HepG2 (cell line): ENCODE results near the gene ENO1. TPM values are rescaled to one million over a fixed set of nuclear protein-coding genes. Genes with fewer than 3 reads are reported as not detected.

Experiments used
- CREM ChIP-seq, 2 experiments: sonication (generic) in 1 of 2; formaldehyde crosslinking in 1 of 2; IDR thresholded peaks; 2 replicates each; pipeline versions ENCODE4 v1.4.0 to v1.6.1; 2016 to 2020; ENCODE audit warnings: antibody characterized with exemption in 1 of 2, mild to moderate bottlenecking in 1 of 2, missing genetic modification reagents in 1 of 2
- MEF2D ChIP-seq: sonication (generic); formaldehyde crosslinking; IDR thresholded peaks from 2 replicates; pipeline ENCODE4 v1.5.1; 2020; ENCODE audit warnings: mild to moderate bottlenecking, missing genetic modification reagents
- PRPF4 ChIP-seq: fragments of 200-400 bp; formaldehyde crosslinking; IDR thresholded peaks from 2 replicates; pipeline ENCODE4 v1.6.1; 2016; ENCODE audit warnings: low read length, low read depth; ENCODE audit not compliant: poor library complexity, severe bottlenecking
- SSRP1 ChIP-seq: IDR thresholded peaks from 2 replicates; pipeline ENCODE4 v1.6.1; 2016; ENCODE audit warnings: control low read depth
- ZEB1 ChIP-seq: IDR thresholded peaks from 2 replicates; pipeline ENCODE4 v1.6.1; 2012; ENCODE audit warnings: mild to moderate bottlenecking, low read depth, inconsistent platforms; ENCODE audit not compliant: insufficient replicate concordance
- ZNF136 ChIP-seq: sonication (generic); formaldehyde crosslinking; IDR thresholded peaks from 2 replicates; pipeline ENCODE4 v1.8.1; 2022; ENCODE audit warnings: low read depth, mild to moderate bottlenecking, moderate library complexity, missing genetic modification reagents
- ZNF263 ChIP-seq: sonication (generic); formaldehyde crosslinking; IDR thresholded peaks from 2 replicates; pipeline ENCODE4 v1.4.0; 2020; ENCODE audit warnings: missing genetic modification reagents
- ZNF446 ChIP-seq: sonication (generic); formaldehyde crosslinking; IDR thresholded peaks from 2 replicates; pipeline ENCODE4 v1.5.0; 2020; ENCODE audit warnings: mild to moderate bottlenecking, missing genetic modification reagents
- ZNF737 ChIP-seq: sonication (generic); formaldehyde crosslinking; IDR thresholded peaks from 2 replicates; pipeline ENCODE4 v1.5.0; 2020; ENCODE audit warnings: missing genetic modification reagents, mild to moderate bottlenecking, borderline replicate concordance
- ZNF790 ChIP-seq: sonication (generic); formaldehyde crosslinking; IDR thresholded peaks from 2 replicates; pipeline ENCODE4 v1.8.0; 2022; ENCODE audit warnings: missing genetic modification reagents, mild to moderate bottlenecking, borderline replicate concordance
- polyA plus RNA-seq, 8 experiments: library from polyadenylated mRNA; depleted of rRNA in 3 of 8; stranded (reverse) in 7 of 8; unstranded in 1 of 8; fragments of >200 nt; fragmentation: Illumina TruSeq in 4 of 8; extraction: Trizol in 4 of 8; gene quantifications; 2 replicates each; pipeline versions ENCODE4 v1.2.1 to v1.2.3, GENCODE V29; 2011 to 2016; ENCODE audit warnings: low read depth in 4 of 8, missing spikeins in 1 of 8, mixed read lengths in 1 of 8; ENCODE audit not compliant: insufficient read depth in 1 of 8
- total RNA-seq, 5 experiments: library from RNA; depleted of rRNA; stranded (reverse); fragments of >200 nt; fragmentation: Illumina TruSeq; extraction: Trizol; gene quantifications; 2 replicates each; pipeline ENCODE4 v1.2.3, GENCODE V29; 2016; ENCODE audit warnings: low read depth in 1 of 5
- TF ChIP-seq, protein P1 (sequence below): sonication (generic); formaldehyde crosslinking; IDR thresholded peaks from 2 replicates; pipeline ENCODE4 v1.4.0; 2020; ENCODE audit warnings: missing genetic modification reagents
- TF ChIP-seq, protein P2 (sequence below): sonication (generic); formaldehyde crosslinking; IDR thresholded peaks from 2 replicates; pipeline ENCODE4 v1.4.0; 2020; ENCODE audit warnings: missing genetic modification reagents, mild to moderate bottlenecking, borderline replicate concordance
- TF ChIP-seq, protein P3 (sequence below), 2 experiments: sonication (generic) in 1 of 2; formaldehyde crosslinking in 1 of 2; IDR thresholded peaks; 2 replicates each; pipeline versions ENCODE4 v1.5.1 to v1.6.1; 2011 to 2020; ENCODE audit warnings: borderline replicate concordance in 1 of 2, low read depth in 1 of 2, low read length in 1 of 2, mild to moderate bottlenecking in 1 of 2, missing genetic modification reagents in 1 of 2, moderate library complexity in 1 of 2
- TF ChIP-seq, protein P4 (sequence below): sonication (generic); formaldehyde crosslinking; IDR thresholded peaks from 2 replicates; pipeline ENCODE4 v1.4.0; 2020; ENCODE audit warnings: missing genetic modification reagents

ENO1 gene
- total and polyA plus RNA-seq, 2 of the 13 experiments (the other 11 are each of a cell fraction or from before 2014, with no cell fraction given), result 1,559 to 3,103 TPM

DNA sequence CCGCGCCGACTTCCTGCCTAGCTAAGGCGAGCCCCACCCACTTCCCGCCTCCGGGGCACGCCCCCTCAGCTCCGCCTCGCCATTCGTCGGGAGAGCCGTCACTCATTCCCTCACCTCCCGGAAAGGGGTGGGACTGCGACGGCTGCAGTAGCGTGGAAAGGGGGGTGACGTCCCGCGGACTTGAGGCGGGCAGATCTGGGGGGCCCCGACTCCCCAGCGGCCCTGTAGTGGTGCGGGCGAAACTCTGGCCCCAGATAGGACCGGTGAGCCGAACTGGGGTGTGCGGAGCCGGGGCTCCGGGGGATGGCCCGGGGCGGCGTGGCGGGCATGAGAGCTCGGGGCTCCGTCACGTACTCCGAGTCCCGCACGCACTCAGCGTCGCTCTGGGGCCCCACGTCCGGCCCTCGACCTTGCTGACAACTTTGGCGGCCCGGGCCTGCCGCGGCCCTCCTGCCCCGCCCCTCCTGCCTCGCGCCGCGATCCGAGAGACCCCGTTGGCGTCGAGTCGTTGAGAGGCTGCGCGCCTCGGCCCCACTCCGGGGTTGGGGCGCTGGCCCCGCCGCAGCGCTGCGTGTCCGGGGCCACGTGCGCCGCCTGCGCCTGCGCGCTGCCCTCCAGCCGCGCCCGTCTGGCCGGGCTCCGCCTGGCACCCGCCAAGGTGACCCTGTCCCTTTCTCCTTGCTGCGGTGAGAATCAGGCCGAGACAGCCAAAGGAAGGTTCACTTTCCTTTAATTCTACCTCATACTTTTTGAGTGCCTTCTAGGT lies 395 bp upstream of the ENO1 start (continued):
- TF ChIP-seq, protein P1, sequence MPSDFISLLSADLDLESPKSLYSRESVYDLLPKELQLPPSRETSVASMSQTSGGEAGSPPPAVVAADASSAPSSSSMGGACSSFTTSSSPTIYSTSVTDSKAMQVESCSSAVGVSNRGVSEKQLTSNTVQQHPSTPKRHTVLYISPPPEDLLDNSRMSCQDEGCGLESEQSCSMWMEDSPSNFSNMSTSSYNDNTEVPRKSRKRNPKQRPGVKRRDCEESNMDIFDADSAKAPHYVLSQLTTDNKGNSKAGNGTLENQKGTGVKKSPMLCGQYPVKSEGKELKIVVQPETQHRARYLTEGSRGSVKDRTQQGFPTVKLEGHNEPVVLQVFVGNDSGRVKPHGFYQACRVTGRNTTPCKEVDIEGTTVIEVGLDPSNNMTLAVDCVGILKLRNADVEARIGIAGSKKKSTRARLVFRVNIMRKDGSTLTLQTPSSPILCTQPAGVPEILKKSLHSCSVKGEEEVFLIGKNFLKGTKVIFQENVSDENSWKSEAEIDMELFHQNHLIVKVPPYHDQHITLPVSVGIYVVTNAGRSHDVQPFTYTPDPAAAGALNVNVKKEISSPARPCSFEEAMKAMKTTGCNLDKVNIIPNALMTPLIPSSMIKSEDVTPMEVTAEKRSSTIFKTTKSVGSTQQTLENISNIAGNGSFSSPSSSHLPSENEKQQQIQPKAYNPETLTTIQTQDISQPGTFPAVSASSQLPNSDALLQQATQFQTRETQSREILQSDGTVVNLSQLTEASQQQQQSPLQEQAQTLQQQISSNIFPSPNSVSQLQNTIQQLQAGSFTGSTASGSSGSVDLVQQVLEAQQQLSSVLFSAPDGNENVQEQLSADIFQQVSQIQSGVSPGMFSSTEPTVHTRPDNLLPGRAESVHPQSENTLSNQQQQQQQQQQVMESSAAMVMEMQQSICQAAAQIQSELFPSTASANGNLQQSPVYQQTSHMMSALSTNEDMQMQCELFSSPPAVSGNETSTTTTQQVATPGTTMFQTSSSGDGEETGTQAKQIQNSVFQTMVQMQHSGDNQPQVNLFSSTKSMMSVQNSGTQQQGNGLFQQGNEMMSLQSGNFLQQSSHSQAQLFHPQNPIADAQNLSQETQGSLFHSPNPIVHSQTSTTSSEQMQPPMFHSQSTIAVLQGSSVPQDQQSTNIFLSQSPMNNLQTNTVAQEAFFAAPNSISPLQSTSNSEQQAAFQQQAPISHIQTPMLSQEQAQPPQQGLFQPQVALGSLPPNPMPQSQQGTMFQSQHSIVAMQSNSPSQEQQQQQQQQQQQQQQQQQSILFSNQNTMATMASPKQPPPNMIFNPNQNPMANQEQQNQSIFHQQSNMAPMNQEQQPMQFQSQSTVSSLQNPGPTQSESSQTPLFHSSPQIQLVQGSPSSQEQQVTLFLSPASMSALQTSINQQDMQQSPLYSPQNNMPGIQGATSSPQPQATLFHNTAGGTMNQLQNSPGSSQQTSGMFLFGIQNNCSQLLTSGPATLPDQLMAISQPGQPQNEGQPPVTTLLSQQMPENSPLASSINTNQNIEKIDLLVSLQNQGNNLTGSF (CRISPR knock-in tag), result peak; percentile 99
- TF ChIP-seq PRPF4 (no peak), CREM (IDR thresholded peaks at IDR 0.05) (peak; percentile 58; the same call in 1 of the 2 replicates), CREM (CRISPR knock-in tag; IDR thresholded peaks at IDR 0.05) (0 out of 2 replicates have a peak, but pooled peaks have one; percentile 14), ZNF263 (CRISPR knock-in tag) (peak; percentile 70), ZNF790 (CRISPR knock-in tag) (peak; percentile 98; the same call in 1 of the 2 replicates), SSRP1 (no peak), ZEB1 (no peak), ZNF446 (CRISPR knock-in tag) (peak; percentile 90), ZNF737 (0 out of 2 replicates have a peak, but pooled peaks have one; percentile 51), MEF2D (CRISPR knock-in tag) (peak; percentile 50; the same call in 1 of the 2 replicates), ZNF136 (CRISPR knock-in tag) (no peak; the same call in 1 of the 2 replicates)
- TF ChIP-seq, protein P2, sequence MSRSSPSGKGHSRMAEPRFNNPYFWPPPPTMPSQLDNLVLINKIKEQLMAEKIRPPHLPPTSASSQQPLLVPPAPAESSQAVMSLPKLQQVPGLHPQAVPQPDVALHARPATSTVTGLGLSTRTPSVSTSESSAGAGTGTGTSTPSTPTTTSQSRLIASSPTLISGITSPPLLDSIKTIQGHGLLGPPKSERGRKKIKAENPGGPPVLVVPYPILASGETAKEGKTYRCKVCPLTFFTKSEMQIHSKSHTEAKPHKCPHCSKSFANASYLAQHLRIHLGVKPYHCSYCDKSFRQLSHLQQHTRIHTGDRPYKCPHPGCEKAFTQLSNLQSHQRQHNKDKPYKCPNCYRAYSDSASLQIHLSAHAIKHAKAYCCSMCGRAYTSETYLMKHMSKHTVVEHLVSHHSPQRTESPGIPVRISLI (CRISPR knock-in tag), result no peak
- TF ChIP-seq, protein P3, sequence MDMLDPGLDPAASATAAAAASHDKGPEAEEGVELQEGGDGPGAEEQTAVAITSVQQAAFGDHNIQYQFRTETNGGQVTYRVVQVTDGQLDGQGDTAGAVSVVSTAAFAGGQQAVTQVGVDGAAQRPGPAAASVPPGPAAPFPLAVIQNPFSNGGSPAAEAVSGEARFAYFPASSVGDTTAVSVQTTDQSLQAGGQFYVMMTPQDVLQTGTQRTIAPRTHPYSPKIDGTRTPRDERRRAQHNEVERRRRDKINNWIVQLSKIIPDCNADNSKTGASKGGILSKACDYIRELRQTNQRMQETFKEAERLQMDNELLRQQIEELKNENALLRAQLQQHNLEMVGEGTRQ (IDR thresholded peaks at IDR 0.05; ENCODE audit: low read depth, low read length), result peak; percentile 81
- TF ChIP-seq, protein P3 (CRISPR knock-in tag; IDR thresholded peaks at IDR 0.05; ENCODE audit: borderline replicate concordance), result peak; percentile 58; the same call in 1 of the 2 replicates
- TF ChIP-seq, protein P4, sequence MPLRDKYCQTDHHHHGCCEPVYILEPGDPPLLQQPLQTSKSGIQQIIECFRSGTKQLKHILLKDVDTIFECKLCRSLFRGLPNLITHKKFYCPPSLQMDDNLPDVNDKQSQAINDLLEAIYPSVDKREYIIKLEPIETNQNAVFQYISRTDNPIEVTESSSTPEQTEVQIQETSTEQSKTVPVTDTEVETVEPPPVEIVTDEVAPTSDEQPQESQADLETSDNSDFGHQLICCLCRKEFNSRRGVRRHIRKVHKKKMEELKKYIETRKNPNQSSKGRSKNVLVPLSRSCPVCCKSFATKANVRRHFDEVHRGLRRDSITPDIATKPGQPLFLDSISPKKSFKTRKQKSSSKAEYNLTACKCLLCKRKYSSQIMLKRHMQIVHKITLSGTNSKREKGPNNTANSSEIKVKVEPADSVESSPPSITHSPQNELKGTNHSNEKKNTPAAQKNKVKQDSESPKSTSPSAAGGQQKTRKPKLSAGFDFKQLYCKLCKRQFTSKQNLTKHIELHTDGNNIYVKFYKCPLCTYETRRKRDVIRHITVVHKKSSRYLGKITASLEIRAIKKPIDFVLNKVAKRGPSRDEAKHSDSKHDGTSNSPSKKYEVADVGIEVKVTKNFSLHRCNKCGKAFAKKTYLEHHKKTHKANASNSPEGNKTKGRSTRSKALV (CRISPR knock-in tag), result peak; percentile 69
